H1 (cell line): ENCODE measurements around the gene TGM1.

Source experiments
- POLR2A ChIP-seq, 2 experiments: IDR thresholded peaks; 1 replicate in 1 of 2; 2 replicates in 1 of 2; pipeline ENCODE4 v1.6.1; 2011; ENCODE audit warnings: low read depth in 2 of 2, low read length in 2 of 2, mild to moderate bottlenecking in 2 of 2; ENCODE audit errors: control extremely low read depth in 1 of 2
- POLR2AphosphoS5 ChIP-seq: IDR thresholded peaks from 2 replicates; pipeline ENCODE4 v1.6.1; 2011; ENCODE audit warnings: low read depth, low read length
- SIN3A ChIP-seq, 2 experiments: IDR thresholded peaks in 1 of 2; conservative IDR thresholded peaks in 1 of 2; 2 replicates each; pipeline ENCODE4 v1.6.1; 2011 to 2012; ENCODE audit warnings: low read length in 2 of 2, improper control_type of control experiment in 1 of 2, low read depth in 1 of 2, mild to moderate bottlenecking in 1 of 2
- TAF1 ChIP-seq: IDR thresholded peaks from 2 replicates; pipeline ENCODE4 v1.6.1; 2011; ENCODE audit warnings: mild to moderate bottlenecking, low read depth, low read length
- TF ChIP-seq, protein P1 (sequence below): IDR thresholded peaks from 2 replicates; pipeline ENCODE4 v1.6.1; 2012; ENCODE audit warnings: inconsistent platforms
- TF ChIP-seq, protein P2 (sequence below), 3 experiments: IDR thresholded peaks; 1 replicate in 2 of 3; 2 replicates in 1 of 3; pipeline versions ENCODE4 v1.5.1 to v1.6.1; 2011; ENCODE audit warnings: low read length in 3 of 3, mild to moderate bottlenecking in 3 of 3, inconsistent platforms in 2 of 3, low read depth in 1 of 3, moderate library complexity in 1 of 3; ENCODE audit not compliant: insufficient read depth in 1 of 3; ENCODE audit errors: control extremely low read depth in 1 of 3
- TF ChIP-seq, protein P3 (sequence below): IDR thresholded peaks from 2 replicates; pipeline ENCODE4 v1.6.1; 2012; ENCODE audit warnings: low read length, inconsistent platforms

DNA sequence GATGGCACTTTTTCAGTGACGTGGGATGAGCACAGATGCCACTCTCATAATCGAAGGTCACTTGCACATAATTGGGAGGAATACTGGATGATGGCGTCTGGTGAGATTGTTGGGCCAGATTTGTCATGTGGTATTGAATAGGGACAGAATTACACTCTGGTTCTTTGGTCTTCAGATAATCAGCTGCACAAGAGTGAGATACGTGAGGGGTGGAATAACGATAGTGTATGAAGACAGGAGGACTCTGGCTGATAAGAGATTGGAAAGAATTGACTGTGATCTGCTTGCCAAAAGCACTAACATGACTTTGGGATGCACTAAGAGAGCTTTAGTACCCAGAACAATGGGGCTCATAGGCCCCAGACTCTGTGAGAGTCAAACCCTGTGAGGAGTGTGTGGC, 15.4 kb upstream of the TGM1 start:
- TF ChIP-seq, protein P1, sequence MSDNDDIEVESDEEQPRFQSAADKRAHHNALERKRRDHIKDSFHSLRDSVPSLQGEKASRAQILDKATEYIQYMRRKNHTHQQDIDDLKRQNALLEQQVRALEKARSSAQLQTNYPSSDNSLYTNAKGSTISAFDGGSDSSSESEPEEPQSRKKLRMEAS: no peak
- TF ChIP-seq POLR2AphosphoS5: no peak
- TF ChIP-seq, protein P2, sequence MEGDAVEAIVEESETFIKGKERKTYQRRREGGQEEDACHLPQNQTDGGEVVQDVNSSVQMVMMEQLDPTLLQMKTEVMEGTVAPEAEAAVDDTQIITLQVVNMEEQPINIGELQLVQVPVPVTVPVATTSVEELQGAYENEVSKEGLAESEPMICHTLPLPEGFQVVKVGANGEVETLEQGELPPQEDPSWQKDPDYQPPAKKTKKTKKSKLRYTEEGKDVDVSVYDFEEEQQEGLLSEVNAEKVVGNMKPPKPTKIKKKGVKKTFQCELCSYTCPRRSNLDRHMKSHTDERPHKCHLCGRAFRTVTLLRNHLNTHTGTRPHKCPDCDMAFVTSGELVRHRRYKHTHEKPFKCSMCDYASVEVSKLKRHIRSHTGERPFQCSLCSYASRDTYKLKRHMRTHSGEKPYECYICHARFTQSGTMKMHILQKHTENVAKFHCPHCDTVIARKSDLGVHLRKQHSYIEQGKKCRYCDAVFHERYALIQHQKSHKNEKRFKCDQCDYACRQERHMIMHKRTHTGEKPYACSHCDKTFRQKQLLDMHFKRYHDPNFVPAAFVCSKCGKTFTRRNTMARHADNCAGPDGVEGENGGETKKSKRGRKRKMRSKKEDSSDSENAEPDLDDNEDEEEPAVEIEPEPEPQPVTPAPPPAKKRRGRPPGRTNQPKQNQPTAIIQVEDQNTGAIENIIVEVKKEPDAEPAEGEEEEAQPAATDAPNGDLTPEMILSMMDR (IDR thresholded peaks at IDR 0.05; ENCODE audit: control extremely low read depth in 1 of 3, insufficient read depth in 1 of 3, low read depth in 1 of 3, low read length in 3 of 3): no peak
- no peak for TF ChIP-seq TAF1
- TF ChIP-seq POLR2A (IDR thresholded peaks at IDR 0.05; ENCODE audit: control extremely low read depth in 1 of 2, low read depth in 2 of 2, low read length in 2 of 2): no peak
- no peak for TF ChIP-seq SIN3A (conservative IDR thresholded peaks at IDR 0.05 in 1 of 2, IDR thresholded peaks at IDR 0.05 in 1 of 2; ENCODE audit: low read depth in 1 of 2, low read length in 2 of 2)
- TF ChIP-seq, protein P3, sequence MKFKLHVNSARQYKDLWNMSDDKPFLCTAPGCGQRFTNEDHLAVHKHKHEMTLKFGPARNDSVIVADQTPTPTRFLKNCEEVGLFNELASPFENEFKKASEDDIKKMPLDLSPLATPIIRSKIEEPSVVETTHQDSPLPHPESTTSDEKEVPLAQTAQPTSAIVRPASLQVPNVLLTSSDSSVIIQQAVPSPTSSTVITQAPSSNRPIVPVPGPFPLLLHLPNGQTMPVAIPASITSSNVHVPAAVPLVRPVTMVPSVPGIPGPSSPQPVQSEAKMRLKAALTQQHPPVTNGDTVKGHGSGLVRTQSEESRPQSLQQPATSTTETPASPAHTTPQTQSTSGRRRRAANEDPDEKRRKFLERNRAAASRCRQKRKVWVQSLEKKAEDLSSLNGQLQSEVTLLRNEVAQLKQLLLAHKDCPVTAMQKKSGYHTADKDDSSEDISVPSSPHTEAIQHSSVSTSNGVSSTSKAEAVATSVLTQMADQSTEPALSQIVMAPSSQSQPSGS: no peak
